ENCODE data around the gene APBA3.

The APBA3 gene

GRCh38 chr19:3761382-3762129 lies at the start of gene APBA3:
Gene APBA3 (minus strand): TSS chr19:3761692. CDS start chr19:3760264, 1,428 bp downstream.
- peak; percentile 97 for DNase-seq

GRCh38 chr19:3810708-3811355 lies 49.3 kb upstream of the APBA3 start:
- DNase-seq: no peak

- DNase-seq: no peak
Observed at GRCh38 chr19:3809881-3810707, 48.6 kb upstream of the APBA3 start.

- DNase-seq: no peak
Observed at GRCh38 chr19:3808420-3809143, 47.1 kb upstream of the APBA3 start.

GRCh38 chr19:3807574-3808354 lies 46.3 kb upstream of the APBA3 start:
- DNase-seq: no peak

- no peak for DNase-seq
Observed at GRCh38 chr19:3807131-3807480, 45.6 kb upstream of the APBA3 start.

GRCh38 chr19:3805859-3806258 lies 44.4 kb upstream of the APBA3 start:
- DNase-seq: no peak

GRCh38 chr19:3804429-3804828 lies 42.9 kb upstream of the APBA3 start:
- no peak for DNase-seq

GRCh38 chr19:3803986-3804385 lies 42.5 kb upstream of the APBA3 start:
- no peak for DNase-seq

GRCh38 chr19:3803114-3803888 lies 41.8 kb upstream of the APBA3 start:
- no peak for DNase-seq

- DNase-seq: peak; percentile 81
Observed at GRCh38 chr19:3801412-3802096, 40.1 kb upstream of the APBA3 start.

GRCh38 chr19:3800996-3801395 lies 39.5 kb upstream of the APBA3 start:
- no peak for DNase-seq

GRCh38 chr19:3798137-3798536 lies 36.6 kb upstream of the APBA3 start:
- DNase-seq: no peak

GRCh38 chr19:3796358-3796757 lies 34.9 kb upstream of the APBA3 start:
- no peak for DNase-seq

- DNase-seq: no peak
Observed at GRCh38 chr19:3793799-3794198, 32.3 kb upstream of the APBA3 start.

GRCh38 chr19:3792114-3792513 lies 30.6 kb upstream of the APBA3 start:
- DNase-seq: no peak

GRCh38 chr19:3790941-3791340 lies 29.4 kb upstream of the APBA3 start:
- no peak for DNase-seq

- DNase-seq: no peak
Observed at GRCh38 chr19:3790209-3790734, 28.8 kb upstream of the APBA3 start.

GRCh38 chr19:3788996-3789778 lies 27.7 kb upstream of the APBA3 start:
- no peak for DNase-seq

Data from stimulated activated CD4-positive, alpha-beta T cell treated with anti-CD3 and anti-CD28 coated beads, Interleukin-15, amount 100 ng/mL, for 24 hours (primary cell).